Activated CD4-positive, CD25-positive, alpha-beta regulatory T cell (primary cell): ENCODE results near the gene USP7.

Experiments used
- DNase-seq, 4 experiments: peaks; one replicate each; lab custom pipeline; 2025; lab: John Stamatoyannopoulos, UW

USP7 gene

DNA sequence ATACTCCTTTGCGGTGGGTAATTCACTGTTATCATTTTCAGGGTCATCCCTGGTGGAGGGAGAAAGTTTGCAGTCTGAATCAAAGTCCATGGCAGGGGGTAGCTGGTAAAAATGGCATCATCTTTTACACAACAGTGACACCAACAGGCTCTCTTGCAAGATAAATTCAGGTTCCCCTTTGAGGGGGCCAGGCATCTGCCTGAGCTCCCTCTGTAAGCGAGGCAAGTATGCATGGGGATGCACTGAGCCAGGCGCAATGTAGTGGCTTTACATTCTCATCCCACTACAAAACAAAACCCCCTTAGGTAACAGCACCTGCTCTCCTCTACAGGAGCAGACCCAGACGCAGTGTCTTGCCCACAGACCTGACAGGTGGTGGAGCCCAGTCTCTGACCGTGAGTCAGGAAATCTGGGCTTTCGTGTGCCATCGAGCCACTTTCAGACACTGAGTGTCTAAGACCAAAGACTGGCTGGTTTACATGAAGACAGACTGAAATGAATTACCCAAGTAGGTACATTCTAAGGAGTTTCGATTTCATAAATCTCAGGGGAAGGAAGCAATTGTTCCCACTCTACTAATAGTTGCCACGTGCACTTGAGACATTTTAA, 63.9 kb downstream of the USP7 start:
- DNase-seq = no peak

DNA sequence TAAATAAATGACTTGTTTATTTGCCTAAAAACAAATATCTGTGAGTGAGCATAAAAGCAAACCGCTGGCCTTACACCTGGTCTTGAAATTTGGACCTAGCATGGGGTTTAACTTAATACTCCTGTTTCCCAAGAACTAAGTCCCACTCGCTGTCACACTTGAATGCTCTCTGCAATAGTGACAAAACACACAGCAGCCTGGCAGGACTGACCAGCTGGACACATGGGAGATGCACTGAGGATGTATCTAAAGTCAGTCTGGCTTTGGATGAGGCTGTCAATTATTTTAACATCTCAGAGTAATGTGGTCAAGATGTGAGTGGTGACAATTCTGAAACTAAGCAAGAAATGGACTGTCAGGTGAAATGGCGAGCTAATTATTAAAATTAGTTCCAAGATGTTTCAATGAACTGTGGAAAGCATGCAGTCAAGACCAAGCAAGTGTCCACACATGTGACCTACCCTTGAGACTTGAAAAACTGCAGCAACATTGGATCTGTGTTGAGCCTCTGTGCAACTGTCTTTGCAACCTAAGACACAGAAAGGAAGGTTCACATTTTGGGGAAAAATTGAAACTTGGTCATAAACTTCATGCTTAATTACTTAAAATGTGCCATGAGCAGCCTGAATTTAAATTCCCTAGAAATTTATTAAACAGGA, 64.9 kb downstream of the USP7 start:
- no peak for DNase-seq

DNA sequence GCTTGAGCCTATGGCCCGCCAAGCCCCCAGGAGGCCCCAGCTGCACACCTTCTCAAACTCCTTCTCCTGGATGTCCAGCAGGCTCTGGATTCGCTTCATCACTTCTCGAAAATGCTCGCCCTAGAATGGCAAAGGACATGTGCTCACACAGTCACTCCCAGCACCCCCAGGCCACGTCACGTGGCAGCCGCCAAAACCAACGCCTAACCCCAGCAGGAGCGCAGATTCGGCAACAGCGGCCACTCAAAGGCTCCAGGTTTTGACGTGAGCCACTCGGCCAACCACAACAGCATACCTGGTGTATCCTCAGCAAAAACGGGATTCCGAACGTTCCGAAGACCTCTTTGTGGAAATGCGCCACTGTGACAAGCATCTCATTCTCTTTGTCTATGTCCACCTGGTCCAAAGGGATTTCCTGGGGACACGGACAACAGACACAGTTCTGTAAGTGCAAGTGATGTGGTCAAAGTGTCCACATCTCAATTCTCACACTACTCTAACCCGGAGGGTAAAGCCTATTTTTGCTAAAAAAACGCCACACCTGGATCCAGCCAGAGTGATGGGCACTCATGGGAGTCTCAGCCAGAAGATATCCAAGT, 68.9 kb downstream of the USP7 start:
- DNase-seq = no peak

DNA sequence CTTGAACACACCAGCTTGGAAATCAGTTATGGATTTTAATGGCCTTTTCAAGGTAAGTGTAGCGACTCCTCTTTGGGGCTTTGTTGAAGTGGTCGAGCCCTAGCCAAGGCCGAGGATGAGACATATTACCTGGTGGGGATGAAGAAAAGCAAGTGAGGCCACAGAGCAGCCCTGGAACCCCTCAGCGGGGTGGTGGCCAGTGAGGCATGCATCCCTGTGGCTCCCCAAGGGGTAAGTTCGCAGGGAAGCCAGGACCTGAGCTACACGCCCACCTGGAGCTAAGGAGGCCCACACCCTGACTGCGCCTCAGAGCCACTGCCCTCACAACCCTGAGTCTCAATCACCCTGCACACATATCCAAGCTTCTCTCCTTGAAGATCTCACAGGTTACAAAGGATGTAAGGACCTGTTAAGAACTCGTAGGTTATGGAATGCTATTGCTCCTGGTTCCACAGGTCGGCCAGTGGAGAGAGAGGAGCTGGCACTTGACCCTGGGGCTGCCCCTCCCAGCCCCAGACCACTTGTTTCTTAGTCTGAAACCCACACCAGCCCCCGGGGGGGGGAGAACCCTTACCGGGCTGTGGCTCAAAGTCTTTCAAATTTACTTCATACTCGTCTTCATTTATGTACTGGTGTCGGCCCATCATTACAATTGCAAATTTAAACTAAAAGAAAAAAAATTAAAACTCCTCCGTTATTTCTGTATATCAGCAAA, 69.6 kb downstream of the USP7 start:
- DNase-seq = no peak

DNA sequence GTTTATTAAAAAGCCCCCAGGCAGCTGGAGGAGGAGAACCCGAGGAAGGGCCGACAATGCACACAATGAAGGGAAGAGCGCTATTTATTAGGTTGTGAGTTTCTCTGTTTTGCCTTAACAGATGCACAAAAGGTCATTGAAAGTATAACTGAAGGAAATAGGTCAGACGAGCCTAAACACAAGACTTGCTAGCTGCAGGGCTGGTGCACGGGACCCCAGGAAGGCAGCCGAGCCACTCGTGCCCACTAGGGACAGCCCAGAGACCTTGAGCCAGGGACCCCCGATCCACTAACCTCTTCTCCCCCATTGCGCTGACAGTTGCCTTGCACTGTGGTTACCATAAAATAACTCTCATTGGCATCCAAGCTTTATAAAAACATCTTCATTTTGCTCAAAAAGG, 70.3 kb downstream of the USP7 start:
- DNase-seq = no peak

DNA sequence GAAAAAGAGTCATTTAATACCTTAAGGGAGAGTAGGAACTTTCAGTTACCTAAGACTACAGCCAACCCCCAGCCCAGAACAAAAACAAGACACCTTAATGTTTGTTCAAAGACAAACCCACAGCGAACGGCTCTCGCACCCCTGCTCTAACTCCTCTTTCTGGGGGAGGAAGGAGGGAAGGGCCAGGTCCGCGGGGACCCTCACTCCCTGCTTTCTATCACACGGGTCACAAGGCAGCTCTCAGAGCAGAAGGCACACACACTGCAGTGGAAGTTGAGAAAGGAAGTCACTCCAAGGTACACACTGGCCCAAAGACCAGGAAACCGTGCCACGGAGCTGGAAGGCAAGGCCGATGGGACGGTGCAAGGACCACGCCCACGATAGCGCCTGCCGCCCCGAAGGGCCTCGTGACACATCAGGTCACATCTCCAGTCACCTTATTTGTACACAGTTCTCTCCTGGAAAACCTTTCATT, 71.6 kb downstream of the USP7 start:
- no peak for DNase-seq

DNA sequence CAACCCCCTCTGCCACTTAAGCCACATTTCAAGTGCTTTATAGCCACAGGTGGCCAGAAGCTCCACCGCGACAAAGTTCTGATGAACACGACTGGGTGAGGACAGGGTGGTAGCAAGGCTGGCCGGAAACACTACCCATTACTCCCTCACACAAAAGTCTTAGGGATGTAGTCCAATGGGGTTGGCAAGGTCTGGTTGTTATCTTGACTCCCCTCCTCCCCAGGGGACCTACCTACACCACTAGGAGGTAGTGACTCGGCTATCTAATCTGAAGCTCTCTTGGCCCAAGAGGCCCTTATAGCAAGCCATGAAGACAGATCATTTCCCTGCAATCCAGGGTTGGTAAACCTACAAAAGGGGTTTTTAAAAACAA, 73.2 kb downstream of the USP7 start:
- no peak for DNase-seq

DNA sequence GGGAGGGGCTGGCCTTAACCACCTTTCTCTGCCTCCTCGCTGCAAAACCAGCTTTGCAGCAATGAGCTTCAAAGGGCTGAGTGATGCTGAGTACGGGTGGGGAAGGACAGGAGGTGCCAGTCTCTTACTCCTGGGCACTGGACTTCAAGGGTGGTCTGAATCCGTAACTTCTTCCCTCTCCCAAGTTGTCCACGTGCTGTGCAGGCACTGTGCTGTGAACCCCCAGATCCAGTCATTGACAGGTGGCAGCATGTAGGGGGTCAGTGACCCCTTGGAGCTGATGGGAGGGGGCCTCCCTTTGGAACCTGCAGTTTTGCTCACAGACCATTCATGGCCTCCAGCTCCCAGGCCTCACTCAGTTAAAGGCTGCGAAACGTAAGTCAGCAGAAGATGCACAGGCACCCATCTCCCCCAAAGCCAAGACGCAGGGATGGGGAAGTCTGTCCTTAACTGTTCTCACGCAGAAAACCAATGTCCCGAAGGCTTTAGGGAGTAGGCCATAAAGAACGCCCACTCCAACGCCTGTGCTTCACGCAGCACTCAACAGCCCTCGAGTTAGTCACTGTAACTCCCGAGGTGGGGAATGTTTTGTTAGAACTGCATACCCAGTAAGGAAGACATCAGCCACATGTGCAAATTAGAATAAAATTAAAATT, 73.7 kb downstream of the USP7 start:
- no peak for DNase-seq

DNA sequence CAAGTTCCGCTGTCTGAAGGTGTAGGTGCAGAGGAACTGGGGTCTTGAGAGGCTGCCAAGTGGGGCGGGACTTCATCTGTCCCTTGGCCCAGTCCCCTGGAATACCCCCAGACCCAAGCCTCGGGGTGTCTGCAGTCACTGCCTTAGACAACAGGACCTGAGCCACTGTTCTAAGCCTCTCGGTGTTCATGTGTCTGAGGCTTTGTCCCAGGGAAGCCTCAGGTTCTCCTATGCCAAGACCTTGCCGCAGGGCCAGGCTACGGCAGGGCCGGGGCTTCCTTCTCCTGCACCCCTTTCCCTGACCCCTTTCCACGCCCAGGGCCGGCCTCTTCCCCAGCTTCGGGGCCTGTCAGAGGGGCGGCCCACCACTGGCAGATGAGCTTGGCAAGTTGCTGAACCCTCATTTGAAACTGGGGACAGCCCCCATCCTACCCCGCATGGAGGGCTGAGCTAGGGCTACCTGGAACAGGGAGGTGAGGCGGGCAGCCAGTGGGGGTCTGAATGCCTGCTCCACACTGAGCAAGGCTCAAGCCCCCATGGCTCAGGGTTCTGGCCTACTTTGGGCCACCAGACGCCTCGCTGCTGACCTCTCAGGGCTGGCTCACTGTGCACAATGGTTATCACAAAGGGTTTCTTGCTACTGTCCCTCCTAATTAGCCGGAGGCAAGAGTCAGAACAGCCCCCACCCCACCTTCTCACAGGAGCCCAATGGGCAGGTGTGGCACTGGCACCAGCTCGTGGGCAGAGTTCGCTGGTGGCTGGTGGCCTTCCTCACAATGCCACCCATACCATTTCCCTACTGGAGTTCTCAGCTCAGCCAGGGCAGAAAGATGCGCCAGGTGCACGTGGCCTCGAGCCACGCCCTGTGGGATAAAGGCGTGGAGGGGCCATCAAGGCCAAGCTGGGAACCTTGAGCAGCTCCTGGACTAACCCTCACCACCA, 74.5 kb downstream of the USP7 start:
- no peak for DNase-seq

DNA sequence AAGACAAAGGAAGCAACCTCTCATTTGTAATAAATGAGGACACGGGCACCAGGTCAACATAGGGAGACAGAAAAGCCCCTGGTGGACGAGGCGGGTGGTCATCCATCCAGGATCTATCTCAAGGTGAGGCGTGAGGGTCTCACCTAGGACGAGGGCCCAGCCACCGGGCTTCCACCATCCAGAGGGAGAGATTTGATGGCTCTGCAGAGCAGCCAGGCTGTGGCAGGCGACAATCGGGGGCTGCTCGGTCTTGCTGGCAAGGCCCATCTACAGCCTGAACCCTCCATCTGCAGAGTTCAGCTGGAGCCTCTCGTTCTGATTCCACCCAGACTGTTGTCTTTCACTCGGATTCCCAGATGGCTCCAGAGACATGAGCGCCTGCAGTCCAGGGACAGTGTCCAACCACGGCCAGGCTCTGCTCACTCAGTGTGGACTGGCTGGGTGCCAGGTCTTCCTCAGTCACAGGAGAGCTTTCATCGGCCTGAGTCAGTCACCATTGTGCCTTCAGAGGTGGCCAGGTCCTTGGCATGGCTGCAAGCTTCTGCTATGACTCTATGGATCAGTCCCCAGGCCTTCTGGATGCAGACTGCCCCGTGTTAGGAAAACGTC, 75.7 kb downstream of the USP7 start:
- DNase-seq = no peak

DNA sequence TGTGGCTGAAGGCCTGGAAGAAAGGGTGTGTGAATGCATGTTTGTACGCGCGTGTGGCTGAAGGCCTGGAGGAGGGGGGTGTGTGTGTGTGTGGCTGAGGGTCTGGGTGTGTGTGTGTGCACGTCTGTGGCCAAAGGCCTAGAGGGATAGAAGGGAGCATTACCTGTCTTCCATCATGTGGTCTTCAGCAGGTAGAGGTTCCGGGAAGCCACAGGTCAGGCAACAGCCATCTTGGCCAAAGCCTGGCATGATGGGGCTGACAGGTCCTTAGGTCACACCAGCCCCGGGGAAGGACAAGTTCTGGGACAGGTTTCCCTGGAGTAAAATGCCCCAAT, 76.3 kb downstream of the USP7 start:
- DNase-seq = no peak

DNA sequence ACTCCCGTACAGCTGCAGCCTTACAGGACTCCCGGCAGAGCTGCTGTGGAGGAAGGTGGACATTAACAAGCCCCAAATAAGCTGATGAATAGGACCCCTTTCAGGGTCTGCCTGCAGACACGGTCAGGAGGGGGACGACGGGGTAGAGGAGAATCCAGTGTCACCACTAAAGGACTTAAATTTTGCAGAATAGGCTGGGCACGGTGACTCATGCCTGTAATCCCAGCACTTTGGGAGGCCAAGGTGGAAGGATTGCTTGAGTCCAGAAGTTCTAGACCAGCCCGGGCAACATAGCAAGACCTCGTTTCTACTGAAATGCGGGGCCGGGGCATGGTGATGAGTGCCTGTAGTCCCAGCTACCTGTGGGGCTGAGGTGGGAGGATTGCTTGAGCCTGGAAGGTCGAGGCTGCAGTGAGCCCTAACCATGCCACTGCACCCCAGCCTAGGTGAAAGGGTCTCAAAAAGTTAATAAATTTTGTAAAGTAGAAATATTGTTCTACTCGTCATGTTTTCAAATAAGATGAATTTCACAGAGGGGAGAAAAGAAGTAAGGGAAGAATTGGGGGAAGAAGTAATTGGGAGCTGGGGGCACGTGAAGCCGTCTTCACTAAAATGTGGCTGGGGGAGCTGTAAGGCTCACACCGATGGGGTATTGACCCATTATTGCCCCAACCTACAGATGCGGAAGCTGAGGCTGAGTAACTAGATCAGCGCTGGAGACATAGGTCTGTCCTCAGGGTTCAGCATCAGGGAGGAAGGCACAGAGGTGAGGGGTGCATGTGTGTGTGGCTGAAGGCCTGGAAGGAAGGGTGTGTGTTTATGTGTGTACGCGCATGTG, 76.9 kb downstream of the USP7 start:
- DNase-seq = no peak

DNA sequence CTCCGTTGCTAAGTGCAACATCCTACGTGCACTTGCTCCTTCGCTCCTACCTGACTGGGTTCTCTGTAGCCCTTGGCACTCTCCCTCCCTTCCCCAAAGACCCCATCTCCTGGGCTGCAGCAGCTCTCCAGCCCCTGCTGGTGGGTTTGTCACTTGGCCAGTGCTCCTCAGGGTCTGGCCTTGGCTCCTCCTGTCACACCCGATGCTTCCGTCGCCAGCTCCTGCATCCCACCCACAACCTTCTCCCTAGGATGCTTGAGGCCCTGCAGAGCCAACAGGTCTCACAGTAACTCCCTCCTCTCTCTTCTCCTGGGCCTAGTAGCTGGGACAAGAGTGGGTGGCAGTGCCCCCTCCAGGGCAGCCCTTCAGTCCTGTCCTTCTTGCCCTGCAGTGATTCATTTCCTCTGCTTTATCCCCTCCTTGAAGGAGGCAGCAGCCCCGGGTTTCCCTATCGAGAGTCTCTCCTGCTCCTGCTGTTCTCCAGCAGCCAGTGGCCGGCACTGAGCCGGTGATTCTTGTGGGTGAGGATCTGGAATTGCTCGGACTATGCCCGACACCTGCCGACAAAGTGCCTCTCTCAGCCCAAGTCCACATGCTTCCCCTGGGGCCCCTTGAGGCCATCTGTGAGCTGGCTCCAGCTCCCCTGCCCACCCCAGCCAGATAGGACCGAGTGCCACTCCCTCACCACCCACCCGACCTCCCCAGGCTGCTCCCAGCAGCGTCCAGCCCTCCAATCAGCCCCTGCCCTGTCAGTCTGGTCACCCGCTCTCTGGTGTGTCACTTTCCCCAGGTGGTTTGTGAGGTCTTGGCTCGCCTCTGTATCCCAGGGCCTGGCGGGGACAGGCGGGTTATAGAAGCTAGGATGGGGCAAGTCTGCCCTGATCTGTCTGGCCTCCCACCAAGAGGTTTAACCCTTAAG, 77.8 kb downstream of the USP7 start:
- no peak for DNase-seq

DNA sequence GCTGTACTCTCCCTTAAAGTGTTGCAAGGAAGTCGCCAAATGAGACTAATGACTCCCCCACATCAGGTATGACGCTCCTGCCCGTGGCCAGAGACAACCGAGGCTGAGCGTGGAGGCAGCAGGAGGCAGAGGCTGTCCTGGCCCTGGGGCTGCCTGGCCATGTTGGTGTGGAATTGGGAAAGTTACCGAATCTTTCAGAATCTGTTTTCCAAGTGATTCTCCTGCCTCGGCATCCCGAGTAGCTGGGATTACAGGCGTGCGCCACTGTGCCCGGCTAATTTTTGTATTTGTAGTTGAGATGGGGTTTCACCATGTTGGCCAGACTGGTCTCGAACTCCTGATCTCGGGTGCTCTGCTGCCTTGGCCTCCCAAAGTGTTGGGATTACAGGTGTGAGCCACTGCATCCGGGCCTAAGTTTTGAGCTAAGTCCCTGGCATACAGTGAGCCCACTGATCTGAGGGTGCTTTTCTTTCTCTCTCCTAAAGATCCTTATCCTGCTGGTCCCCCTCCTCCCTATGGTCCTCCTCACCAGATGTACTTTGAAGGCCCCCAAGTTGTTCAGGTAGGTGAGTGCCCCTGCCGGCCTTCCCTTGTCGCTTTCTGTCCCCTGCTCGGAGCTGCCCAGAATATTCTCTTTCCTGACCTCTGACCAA, 80.9 kb downstream of the USP7 start:
- no peak for DNase-seq

DNA sequence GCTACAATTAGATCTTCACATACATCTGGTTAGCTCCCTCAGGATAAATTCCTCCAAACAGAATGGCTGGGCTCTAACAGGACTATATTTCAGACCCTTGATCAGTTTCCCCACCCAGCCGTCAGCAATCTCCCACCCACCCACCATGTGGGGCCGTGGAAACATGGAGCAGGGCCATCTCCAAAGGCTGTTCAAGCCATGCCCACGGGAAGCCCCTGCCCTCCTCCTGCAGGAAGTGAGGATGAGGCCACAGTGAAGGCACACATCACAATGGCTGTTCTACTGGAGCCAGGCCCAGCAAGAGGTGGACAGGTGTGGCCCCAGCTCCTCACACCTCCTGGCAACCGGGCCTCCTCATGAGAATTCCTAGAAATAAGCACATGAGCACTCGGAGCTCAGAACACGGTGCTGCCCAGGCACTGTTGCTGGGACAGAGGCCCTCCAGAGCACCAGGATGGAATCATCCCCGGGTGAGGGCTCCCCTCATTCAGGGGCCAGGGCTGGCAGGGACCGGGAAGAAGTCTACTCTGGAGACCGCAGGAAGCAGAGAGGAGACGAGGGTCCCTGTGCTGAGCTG, 81.6 kb downstream of the USP7 start, which contains the start of gene LITAFD:
Gene LITAFD, plus strand, starts transcription at position 311 of the 577 bp plus-strand sequence. CDS start 2,005 bp downstream, outside the sequence.
- no peak for DNase-seq

DNA sequence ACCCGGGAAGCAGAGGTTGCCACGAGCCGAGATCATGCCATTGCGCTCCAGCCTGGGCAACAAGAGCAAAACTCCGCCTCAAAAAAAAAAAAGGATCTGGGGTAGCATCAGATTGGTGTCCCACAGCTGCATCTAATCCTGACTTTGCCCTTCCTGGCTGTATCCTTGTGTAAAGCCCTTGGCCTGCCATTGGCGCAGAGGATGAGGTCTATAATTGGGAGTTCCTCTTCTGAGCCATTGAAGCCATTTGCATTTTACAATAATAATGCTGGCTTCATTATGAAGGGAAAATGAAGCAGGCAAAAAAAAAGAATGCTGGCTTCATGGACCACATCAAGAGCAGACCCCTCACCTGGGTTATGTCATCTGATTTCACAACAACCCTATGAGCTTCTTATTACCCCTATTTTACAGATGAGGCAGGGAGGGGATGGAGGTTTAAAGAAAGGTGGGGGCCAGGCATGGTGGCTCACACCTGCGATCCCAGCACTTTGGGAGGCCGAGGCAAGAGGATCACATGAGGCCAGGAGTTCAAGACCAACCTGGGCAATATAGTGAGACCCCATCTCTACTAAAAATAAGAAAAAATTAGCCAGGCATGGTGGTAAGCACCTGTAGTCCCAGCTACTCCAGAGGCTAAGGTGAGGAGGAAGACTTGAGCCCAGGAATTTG, 82.7 kb downstream of the USP7 start:
- DNase-seq = no peak

DNA sequence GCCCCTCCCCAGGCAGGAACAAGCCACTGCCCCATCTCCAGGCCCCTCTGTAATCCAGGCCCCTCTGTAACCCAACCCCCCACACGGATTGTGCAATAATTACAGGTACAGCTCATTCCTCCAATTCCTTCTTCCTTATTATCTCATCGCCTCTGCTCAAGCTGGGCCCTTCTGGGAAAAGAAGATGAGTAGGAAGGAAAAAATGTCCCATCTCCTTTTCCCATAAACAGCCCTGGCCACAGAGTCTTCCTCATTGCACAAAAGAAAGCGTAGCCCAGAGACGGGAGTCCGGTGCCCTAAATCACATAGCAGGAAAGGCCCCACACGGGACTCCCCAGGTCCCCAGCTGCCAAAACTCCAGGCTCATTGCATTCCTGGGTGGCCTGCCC, 85.2 kb downstream of the USP7 start:
- no peak for DNase-seq
